GM12874 (cell line): ENCODE data around the gene CIB4.

Experiments
- CTCF ChIP-seq: IDR thresholded peaks from 2 replicates; pipeline ENCODE4 v1.5.1; 2011; ENCODE audit warnings: low read depth, mild to moderate bottlenecking, control low read depth, low read length, moderate library complexity; ENCODE audit not compliant: insufficient read depth

CIB4 gene

GRCh38 chr2:26681656-26682055 lies 40.5 kb upstream of the CIB4 start:
- no peak for TF ChIP-seq CTCF

GRCh38 chr2:26679867-26680266 lies 38.7 kb upstream of the CIB4 start:
- TF ChIP-seq CTCF, result no peak

GRCh38 chr2:26678035-26678434 lies 36.9 kb upstream of the CIB4 start:
- TF ChIP-seq CTCF, result no peak

- no peak for TF ChIP-seq CTCF
Measured at GRCh38 chr2:26675651-26676255, 34.6 kb upstream of the CIB4 start.

- TF ChIP-seq CTCF, result no peak
Measured at GRCh38 chr2:26674771-26675170, 33.6 kb upstream of the CIB4 start.

GRCh38 chr2:26674002-26674751 lies 33.0 kb upstream of the CIB4 start:
- TF ChIP-seq CTCF, result no peak

- TF ChIP-seq CTCF, result no peak
Measured at GRCh38 chr2:26672818-26673393, 31.7 kb upstream of the CIB4 start.
